Fibroblast of pulmonary artery (primary cell): ENCODE results near the gene GNPAT.
A peak's percentile ranks its signal among the peaks of the same experiment; 100 is the strongest.

Experiments
- DNase-seq: peaks from one replicate; pipeline ENCODE4 v3.0.0-alpha.2; 2010; ENCODE audit warnings: low read depth
- H3K4me3 ChIP-seq: replicated peaks from 2 replicates; pipeline ENCODE4 v1.5.1; 2011; ENCODE audit warnings: low read depth, mild to moderate bottlenecking, control low read depth, low read length, moderate library complexity
- CTCF ChIP-seq: IDR thresholded peaks from 2 replicates; pipeline ENCODE4 v1.5.1; 2011; ENCODE audit warnings: mild to moderate bottlenecking, control low read depth, low read length, inconsistent platforms; ENCODE audit errors: missing control alignments

The GNPAT gene

GRCh38 chr1:231272173-231272572, 31.2 kb downstream of the GNPAT start:
- peak; percentile 16 for DNase-seq
- no peak overlapping the region for H3K4me3 ChIP-seq

DNA sequence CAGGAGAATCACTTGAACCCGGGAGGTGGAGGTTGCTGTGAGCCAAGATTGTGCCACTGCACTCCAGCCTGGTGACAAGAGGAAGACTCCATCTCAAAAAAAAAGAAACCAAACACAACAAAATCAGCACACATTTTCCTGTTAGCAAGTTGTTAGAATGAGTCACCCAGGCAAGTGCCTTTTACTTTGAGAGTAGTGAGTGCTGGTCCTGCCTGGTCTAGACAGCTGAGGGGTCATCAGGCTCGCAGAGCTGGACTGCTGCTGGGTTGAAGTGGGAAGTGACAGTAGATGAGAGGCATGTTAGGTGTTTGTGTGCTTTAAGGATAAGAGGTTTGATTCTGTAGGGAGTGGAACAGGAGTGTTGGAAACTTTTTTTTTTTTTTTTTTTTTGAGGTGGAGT, 31.9 kb downstream of the GNPAT start:
- H3K4me3 ChIP-seq = no peak overlapping the region
- peak; percentile 42 for DNase-seq
- TF ChIP-seq CTCF = no peak

More at GRCh38 chr1:231272173-231272572, 31.2 kb downstream of the GNPAT start:
- TF ChIP-seq CTCF = no peak

DNA sequence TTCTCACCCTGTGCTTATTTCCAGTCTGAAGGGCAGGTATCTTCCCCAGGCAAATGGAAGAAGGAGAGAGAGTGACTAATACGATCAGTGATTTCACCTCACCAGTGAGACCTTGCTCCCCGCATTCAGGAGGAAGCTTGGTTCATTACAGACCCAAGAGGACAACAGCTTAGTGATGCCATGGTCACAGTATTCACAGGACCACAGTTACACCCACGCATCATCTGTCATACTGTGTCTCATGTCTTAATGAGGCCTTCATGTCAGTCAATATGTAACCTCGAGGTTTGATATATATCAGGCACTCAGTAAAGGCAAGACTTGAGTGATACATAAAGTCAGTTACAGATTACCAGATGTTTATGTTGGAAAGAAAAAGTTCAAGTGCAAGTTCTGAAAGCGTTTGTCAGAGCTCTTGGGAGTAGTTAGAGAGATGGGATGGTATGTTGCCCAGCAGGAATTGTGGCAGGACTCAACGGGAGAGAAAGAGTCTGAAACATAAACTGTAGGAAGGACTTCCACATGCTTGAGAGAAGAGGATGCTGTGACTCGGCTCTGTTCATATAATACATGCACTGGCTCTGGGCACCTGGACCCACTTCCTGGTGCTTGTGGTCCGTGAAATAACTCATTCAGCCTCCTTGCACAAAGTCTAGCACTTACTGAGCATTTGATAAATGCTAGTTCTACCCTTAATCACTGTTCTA, 33.3 kb downstream of the GNPAT start:
- no peak overlapping the region for H3K4me3 ChIP-seq
- DNase-seq = no peak
- TF ChIP-seq CTCF = no peak

DNA sequence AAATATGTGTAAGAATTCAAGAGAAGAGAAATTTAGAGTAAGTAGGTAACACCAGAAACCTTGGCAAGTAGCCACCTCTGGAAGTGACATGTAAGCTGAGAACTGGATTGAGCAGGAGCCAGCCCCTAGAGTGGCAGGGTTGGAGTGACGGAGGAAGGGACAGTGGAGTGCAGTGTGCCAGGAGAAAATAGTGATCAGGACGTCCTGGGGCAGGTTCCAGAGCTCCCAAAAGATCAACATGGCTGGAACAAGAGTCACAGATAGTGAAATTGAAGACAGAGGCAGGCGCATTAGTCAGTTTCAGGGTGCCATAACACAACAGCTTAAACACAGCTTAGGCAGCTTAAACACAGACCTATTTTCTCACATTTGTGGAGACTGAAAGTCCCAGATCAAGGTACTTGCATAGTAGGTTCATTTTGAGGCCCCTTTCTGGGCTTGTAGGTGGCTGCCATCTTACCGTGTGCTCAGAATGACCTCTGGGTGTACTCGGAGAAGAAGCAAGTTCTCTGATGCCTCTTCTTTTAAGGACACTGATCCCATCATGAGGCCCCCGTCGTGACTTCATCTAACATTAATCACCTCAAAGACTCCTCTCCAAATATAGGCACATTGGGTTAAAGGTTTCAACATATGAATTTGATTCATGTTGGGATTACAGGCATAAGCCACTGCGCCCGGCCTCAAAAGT, 37.2 kb downstream of the GNPAT start:
- TF ChIP-seq CTCF = no peak
- H3K4me3 ChIP-seq = no peak overlapping the region
- no peak for DNase-seq

DNA sequence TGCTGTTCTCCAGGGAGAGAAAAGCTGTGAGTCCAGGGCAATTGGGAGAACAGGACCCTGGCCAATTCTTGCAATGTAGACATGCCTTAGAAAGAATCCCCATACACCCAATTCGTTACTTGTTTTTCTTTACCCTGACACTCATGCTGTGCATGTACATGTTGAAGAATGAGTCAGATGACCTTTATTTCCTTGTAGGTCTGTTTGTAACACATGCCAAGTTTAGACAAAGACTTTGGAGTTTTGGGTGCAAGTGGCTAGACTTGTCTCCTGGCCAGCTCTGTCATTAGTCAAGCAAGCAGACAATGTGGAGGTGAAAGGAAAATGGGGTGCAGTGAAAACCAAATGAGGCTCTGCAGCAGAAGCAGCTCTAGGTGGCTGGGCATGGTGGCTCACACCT, 38.1 kb downstream of the GNPAT start:
- peak; percentile 70 for DNase-seq
- no peak overlapping the region for H3K4me3 ChIP-seq
- TF ChIP-seq CTCF = no peak

- no peak overlapping the region for H3K4me3 ChIP-seq
- no peak for DNase-seq
- TF ChIP-seq CTCF = no peak
Measured at GRCh38 chr1:231279683-231280082, 38.7 kb downstream of the GNPAT start.
